GM20000 (cell line): Measurements from ENCODE around the gene TRIM29.

Source experiments
- DNase-seq: peaks from one replicate; pipeline ENCODE4 v3.0.0; 2012; ENCODE audit warnings: low spot score
- TF ChIP-seq, protein P1 (sequence below): IDR thresholded peaks from 2 replicates; pipeline ENCODE4 v1.5.1; 2012; ENCODE audit warnings: mild to moderate bottlenecking, control low read depth; ENCODE audit errors: extremely low read depth, missing control alignments

Gene TRIM29

DNA sequence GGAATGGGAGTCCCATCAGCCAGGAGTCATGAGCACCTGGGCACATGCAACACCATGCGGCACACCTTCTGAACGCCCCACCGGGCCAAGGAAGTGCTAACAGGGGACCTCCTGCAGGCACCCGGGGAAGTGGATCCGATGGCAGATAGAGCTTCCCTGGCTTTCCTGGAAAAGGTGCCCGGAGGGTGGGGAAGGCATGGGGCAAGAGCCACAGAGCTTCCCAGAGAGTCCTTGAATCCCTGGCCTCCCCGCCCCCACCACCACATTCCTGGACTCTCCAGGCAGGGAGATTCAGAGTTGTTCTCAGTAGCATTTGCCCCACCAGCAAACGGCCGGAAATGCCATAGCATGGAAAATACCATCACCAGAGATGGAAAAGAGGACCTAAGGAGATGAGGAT is 8.3 kb downstream of the TRIM29 start:
- no peak for DNase-seq
- TF ChIP-seq, protein P1, sequence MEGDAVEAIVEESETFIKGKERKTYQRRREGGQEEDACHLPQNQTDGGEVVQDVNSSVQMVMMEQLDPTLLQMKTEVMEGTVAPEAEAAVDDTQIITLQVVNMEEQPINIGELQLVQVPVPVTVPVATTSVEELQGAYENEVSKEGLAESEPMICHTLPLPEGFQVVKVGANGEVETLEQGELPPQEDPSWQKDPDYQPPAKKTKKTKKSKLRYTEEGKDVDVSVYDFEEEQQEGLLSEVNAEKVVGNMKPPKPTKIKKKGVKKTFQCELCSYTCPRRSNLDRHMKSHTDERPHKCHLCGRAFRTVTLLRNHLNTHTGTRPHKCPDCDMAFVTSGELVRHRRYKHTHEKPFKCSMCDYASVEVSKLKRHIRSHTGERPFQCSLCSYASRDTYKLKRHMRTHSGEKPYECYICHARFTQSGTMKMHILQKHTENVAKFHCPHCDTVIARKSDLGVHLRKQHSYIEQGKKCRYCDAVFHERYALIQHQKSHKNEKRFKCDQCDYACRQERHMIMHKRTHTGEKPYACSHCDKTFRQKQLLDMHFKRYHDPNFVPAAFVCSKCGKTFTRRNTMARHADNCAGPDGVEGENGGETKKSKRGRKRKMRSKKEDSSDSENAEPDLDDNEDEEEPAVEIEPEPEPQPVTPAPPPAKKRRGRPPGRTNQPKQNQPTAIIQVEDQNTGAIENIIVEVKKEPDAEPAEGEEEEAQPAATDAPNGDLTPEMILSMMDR, result no peak

DNA sequence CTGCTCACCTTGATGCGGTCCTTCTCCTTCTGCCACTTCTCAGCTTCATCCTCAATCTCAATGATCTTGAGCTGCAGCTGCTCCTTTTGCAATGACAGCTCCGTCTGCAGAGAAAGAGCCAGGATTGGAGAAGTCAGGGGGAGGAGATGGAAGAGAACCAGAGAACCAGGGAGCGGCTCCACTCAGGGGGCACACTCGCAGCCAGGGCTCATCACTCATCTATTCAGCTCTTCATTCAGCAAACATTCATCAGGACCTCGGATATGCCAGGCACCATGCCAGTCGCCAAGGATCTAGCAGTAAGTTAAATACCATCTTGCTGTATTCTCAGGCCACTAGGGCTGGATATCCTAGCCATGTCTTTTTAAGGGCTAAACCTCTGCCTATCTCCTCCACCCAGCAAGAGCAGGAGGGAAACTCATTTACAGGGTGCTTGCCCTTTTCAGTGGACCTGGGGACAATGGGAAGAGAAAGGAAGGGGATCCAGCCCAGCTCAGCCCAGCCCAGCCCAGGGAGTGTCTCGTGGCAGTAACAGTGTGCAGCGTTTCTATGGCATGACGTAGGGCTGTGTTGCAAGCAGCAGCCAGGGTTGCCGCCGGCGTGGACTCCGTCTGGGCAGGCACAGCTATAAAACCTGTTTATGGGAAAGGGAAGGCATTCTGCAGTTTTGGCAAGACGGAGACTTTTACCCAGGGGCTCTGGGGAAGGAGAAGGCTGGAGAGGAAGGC is 9.4 kb downstream of the TRIM29 start:
- TF ChIP-seq, protein P1, result no peak
- DNase-seq, result no peak

DNA sequence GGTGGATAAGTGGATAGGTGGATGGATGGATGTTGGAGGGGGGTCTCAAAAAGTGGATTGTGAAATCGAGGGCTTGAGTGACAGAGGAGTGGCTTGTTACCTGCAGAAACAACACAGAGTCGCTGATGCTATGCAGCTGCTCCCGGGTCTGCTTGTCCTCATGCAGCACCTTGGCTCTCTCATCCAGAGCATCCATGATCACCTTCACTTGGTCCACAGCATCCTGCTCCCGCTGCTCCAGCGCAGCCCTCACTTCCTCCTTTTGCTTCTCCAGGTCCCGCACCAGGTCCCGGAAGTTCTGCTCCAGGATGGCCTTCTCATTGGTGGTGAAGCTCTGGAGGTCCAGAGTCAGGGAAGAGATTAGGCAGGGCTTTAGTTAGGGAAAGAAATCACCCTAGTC is 10.7 kb downstream of the TRIM29 start:
- no peak for DNase-seq

DNA sequence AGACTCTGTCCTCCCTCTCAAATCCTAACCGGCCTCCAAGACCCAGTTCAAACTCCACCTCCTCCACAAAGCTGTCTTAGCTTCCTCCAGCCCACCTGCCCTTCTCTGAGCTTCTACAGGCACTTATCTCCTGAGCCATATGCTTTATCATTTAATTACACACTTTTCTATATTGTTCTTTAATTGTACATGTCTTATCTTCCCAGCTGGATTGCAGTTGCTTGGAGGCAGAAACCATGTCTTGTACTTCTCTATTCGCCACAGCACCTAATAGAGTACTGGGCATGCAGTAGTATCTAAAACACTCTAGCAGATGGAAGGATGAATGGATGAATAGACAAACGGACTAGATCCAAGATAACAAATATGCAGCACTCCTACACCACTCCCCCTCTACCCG is 11.3 kb downstream of the TRIM29 start:
- DNase-seq, result no peak
- TF ChIP-seq, protein P1, result no peak

More for the DNA sequence above, 10.7 kb downstream of the TRIM29 start:
- TF ChIP-seq, protein P1, result no peak

DNA sequence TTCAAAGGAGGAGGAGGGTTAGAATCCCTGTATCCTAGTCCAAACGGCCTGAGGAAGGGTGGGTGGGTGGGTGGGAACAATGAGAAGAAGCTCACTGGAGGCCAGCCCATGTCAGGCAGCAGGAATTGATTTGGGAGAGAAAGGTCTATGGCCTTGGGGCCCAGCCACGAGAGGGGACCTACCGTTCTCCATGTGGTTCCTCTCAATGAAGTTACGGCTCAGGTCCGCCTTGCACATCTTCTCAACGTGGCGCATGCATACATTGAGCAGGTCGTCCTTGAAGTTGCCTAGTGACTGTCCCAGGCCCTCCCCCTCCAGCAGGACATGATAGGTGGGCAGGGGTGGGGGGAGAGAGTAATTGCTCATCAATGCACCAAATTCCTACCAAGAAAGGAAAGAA is 12.4 kb downstream of the TRIM29 start:
- TF ChIP-seq, protein P1, result no peak
- DNase-seq, result no peak

DNA sequence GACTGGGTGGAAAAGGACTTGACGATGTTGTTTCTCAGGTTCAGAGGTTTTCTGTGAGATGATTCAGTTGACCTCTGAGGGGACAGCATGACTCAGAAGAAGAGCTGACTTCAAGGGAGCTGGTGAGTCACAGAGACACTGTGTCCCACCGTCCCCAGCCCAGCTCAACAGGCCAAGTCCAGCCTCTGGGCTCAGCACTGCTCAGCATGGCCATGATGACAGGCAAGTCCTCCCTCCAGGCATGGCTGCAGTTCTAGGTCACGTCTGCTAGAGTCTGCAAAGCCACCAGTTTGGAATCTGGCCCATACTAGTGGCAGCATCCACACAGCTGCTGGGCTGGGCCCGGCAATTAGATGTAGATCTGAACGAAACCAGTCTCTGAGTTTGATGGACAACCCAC is 12.9 kb downstream of the TRIM29 start:
- DNase-seq, result no peak
- TF ChIP-seq, protein P1, result no peak

DNA sequence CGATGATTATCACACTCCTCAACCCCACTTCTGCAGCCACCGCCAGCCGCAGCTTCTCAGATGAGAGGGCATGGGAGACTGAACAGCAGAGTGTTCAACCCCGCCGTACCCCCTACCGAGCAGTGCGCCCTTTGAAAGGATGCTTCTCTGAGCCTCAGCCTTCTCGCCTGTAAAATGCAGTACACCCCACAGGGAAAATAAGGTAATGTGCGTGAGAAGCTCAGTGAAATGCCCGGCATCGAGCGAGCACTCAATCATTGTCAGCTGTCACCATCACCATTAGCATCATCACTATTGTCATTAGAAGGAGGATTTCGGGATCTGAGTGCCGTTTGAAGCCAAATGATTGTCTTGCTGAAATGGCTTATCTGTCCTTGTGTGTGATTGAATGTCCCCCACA is 13.6 kb downstream of the TRIM29 start:
- TF ChIP-seq, protein P1, result no peak

More for the DNA sequence above, 13.6 kb downstream of the TRIM29 start:
- no peak for DNase-seq
